Ishikawa (cell line): ENCODE data around the gene ZNF3.

Experiments
- CEBPB ChIP-seq: IDR thresholded peaks from 2 replicates; pipeline ENCODE4 v1.6.1; 2012
- CREB1 ChIP-seq: IDR thresholded peaks from 2 replicates; pipeline ENCODE4 v1.6.1; 2012; ENCODE audit warnings: low read depth
- EGR1 ChIP-seq: IDR thresholded peaks from 2 replicates; pipeline ENCODE4 v1.6.1; 2012
- EP300 ChIP-seq: IDR thresholded peaks from 2 replicates; pipeline ENCODE4 v1.6.1; 2012; ENCODE audit warnings: borderline replicate concordance
- FOXM1 ChIP-seq: IDR thresholded peaks from 2 replicates; pipeline ENCODE4 v1.6.1; 2012; ENCODE audit warnings: low read depth, borderline replicate concordance
- MAX ChIP-seq: IDR thresholded peaks from 2 replicates; pipeline ENCODE4 v1.6.1; 2012
- NFIC ChIP-seq: IDR thresholded peaks from 2 replicates; pipeline ENCODE4 v1.6.1; 2012
- RAD21 ChIP-seq: IDR thresholded peaks from 2 replicates; pipeline ENCODE4 v1.6.1; 2012; ENCODE audit warnings: low read depth
- REST ChIP-seq: IDR thresholded peaks from 2 replicates; pipeline ENCODE4 v1.6.1; 2012; ENCODE audit warnings: low read depth, mild to moderate bottlenecking
- TAF1 ChIP-seq: IDR thresholded peaks from 2 replicates; pipeline ENCODE4 v1.6.1; 2012; ENCODE audit warnings: low read depth, mild to moderate bottlenecking
- TCF12 ChIP-seq: IDR thresholded peaks from 2 replicates; pipeline ENCODE4 v1.6.1; 2012; ENCODE audit warnings: low read depth
- TEAD4 ChIP-seq: IDR thresholded peaks from 2 replicates; pipeline ENCODE4 v1.6.1; 2012
- USF1 ChIP-seq: IDR thresholded peaks from 2 replicates; pipeline ENCODE4 v1.6.1; 2012
- YY1 ChIP-seq: IDR thresholded peaks from 2 replicates; pipeline ENCODE4 v1.6.1; 2012; ENCODE audit warnings: low read depth
- ZBTB7A ChIP-seq: IDR thresholded peaks from 2 replicates; pipeline ENCODE4 v1.6.1; 2012; ENCODE audit warnings: low read depth

Gene ZNF3

GRCh38 chr7:100088095-100088620 is 6.6 kb upstream of the ZNF3 start:
- no peak for TF ChIP-seq CREB1
- no peak for TF ChIP-seq MAX
- no peak for TF ChIP-seq RAD21
- no peak for TF ChIP-seq USF1
- no peak for TF ChIP-seq TEAD4
- no peak for TF ChIP-seq YY1
- no peak for TF ChIP-seq REST
- no peak for TF ChIP-seq FOXM1
- no peak for TF ChIP-seq EP300
- no peak for TF ChIP-seq EGR1
- no peak for TF ChIP-seq TCF12
- TF ChIP-seq NFIC, result no peak
- TF ChIP-seq TAF1, result no peak
- no peak for TF ChIP-seq ZBTB7A
- TF ChIP-seq CEBPB, result no peak

GRCh38 chr7:100087055-100087750 is 5.7 kb upstream of the ZNF3 start:
- TF ChIP-seq EP300 (no peak), MAX (no peak), TEAD4 (no peak), CEBPB (no peak), RAD21 (no peak), NFIC (no peak), ZBTB7A (no peak), CREB1 (no peak)

GRCh38 chr7:100085515-100085914 is 4.0 kb upstream of the ZNF3 start:
- no peak for TF ChIP-seq NFIC

- TF ChIP-seq EP300, result no peak
- TF ChIP-seq ZBTB7A, result 0 out of 2 replicates have a peak, but pooled peaks have one; percentile 37
These were observed 1.5 kb upstream of the ZNF3 start for GRCh38 chr7:100082978-100083377.

- TF ChIP-seq NFIC, result no peak
- no peak for TF ChIP-seq EP300
- no peak for TF ChIP-seq TEAD4
- no peak for TF ChIP-seq TCF12
- TF ChIP-seq CEBPB, result no peak
- no peak for TF ChIP-seq TAF1
- TF ChIP-seq MAX, result no peak
- no peak for TF ChIP-seq EGR1
- TF ChIP-seq USF1, result no peak
- no peak for TF ChIP-seq YY1
- no peak for TF ChIP-seq FOXM1
- TF ChIP-seq REST, result no peak
- no peak for TF ChIP-seq ZBTB7A
- no peak for TF ChIP-seq RAD21
- no peak for TF ChIP-seq CREB1
These were observed 502 bp downstream of the ZNF3 start for GRCh38 chr7:100080907-100081534.

- TF ChIP-seq USF1 (no peak), NFIC (no peak), TCF12 (no peak), RAD21 (no peak), TEAD4 (no peak), MAX (no peak), YY1 (no peak), EP300 (no peak), CEBPB (no peak), EGR1 (no peak), ZBTB7A (no peak), REST (no peak), CREB1 (no peak), FOXM1 (no peak), TAF1 (no peak)
These were observed 2.4 kb downstream of the ZNF3 start for GRCh38 chr7:100079024-100079560.
